ENCODE measurements around the gene CAMK2D. TPM values are rescaled to one million over a fixed set of nuclear protein-coding genes. Genes with fewer than 3 reads are reported as not detected.
A peak's percentile ranks its signal among the peaks of the same experiment; 100 is the strongest.

The CAMK2D gene
- total RNA-seq, 1 experiment from 2014 or later = 24.4 TPM

DNA sequence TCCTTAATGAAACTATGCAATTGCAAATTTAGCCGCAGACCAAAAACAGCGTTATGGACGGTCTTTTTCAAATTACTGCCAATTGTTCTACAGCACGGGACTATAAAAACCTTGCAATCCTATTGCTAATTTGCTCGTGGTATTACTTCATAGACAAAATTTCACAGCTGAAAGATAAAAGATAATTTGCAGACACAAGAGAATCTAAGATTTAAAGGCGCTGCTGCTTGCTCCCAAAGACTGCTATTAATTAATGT, 1.4 kb upstream of the CAMK2D start:
- no peak for DNase-seq (ENCODE audit: low read depth)

DNA sequence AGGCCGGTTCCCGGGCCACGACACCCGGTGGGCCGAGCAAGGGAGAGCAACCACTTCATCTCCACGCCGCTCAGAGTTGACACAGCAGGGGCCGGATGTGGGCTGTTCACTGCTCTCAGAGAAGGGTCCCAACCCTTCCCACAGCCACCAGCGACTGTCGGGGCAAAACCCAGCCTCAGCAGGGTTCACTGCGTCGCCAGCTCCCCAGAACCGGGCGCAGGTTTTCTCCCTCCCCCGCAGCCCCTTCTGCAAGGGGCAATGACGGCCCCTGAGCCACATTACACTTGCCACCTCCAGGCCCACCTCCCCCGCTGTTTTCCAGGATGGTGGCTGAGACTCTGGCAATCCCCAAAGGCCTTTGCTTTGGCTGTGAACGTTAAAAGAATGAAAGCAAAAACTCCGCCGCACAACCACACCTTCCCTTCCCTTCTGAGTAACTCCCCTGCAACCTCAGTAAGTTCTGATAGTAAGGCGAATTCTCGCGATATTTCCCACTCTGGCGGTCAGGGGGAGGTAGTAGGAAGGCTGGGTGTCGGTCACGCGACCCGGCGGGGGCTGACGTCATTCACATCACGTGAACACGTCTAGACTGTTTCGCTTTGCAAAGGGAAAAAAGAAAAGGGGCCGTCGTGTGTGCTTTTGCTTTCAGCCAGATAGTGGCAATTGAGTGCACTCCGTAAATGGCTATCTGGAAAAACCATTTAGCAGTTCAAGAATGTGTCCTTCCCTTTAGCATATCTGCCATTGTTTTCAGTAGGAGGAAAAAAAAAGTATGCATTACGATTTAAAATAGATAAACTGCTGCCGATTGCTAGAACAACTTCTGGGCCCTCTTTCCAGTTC, 869 bp upstream of the CAMK2D start:
- peak; percentile 98 for DNase-seq (ENCODE audit: low read depth)

- DNase-seq (ENCODE audit: low read depth) = peak; percentile 70
These were observed 531 bp downstream of the CAMK2D start for GRCh38 chr4:113760795-113761619.

DNA sequence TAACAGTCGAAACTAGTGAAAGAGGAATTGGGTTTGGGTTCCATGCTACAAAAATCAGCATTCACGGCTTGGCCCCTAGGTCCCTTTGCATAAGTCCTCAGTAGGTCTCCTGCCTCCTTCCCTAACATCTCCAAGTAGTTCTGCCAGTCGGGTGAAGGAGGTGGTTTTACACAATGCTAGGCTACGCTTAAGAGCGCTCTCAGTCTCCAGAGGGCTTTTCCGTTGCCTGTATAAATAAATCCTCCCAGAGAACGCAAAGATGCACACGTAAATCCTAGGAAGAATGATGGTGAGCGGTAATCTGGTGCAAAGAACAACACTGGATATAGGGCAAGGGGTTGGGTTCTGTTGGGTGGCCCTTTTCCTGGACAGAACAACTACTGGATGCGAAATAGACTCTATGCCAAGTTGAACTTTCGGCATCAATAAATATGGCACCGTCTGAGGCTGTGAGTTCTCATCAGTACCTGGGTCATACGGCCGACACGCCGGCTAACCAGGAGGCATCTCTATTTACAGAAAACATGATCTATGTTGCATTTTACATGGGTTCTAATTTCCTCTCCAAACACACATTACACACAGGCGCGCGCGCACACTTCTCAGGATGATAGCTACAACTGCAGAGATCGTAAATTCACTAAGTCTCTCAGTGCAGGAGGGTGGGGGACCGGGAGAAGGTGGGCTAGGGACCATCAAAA, 1.3 kb downstream of the CAMK2D start:
- DNase-seq (ENCODE audit: low read depth) = peak; percentile 55

DNA sequence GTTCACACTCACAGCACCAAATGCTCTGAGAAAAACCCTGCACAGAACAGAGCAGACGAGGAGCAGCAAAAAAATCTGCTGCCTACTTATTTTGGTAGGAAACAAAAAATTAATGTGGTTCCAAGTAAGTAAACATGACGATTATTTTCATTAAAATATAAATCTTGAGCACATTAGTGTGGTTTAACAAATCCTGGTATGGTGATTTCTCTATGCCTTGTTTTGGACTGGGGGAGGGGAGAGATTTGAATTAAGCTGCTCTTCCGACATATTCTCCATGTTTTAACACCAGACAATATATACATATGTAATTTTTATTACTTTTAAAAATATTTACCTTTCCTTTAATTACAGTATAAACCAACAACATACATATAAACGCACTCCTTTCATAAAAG, 1.8 kb downstream of the CAMK2D start:
- DNase-seq (ENCODE audit: low read depth) = peak; percentile 11

GRCh38 chr4:113758372-113758771, 3.2 kb downstream of the CAMK2D start:
- peak; percentile 42 for DNase-seq (ENCODE audit: low read depth)

- DNase-seq (ENCODE audit: low read depth) = no peak
These were observed 4.1 kb downstream of the CAMK2D start for GRCh38 chr4:113757486-113757885.

DNA sequence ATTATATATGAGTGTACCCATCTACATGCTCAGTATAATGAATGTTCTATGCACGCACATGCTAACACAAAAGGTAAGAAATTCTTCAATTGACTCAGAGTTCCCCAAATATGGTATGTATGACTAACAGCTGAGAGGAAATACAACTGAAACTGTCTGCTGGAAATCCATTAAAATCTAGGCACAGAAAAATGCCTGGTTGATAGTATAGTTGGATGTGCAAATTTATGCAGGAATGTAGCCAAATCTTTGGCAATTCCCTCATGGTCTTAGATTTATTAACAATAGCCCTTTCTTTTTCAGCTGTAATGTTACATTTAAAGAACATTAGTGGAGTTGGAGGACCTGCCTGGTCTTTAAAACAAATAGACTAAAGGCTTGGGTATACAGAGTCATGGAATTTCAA, 5.5 kb downstream of the CAMK2D start:
- peak; percentile 66 for DNase-seq (ENCODE audit: low read depth)

DNA sequence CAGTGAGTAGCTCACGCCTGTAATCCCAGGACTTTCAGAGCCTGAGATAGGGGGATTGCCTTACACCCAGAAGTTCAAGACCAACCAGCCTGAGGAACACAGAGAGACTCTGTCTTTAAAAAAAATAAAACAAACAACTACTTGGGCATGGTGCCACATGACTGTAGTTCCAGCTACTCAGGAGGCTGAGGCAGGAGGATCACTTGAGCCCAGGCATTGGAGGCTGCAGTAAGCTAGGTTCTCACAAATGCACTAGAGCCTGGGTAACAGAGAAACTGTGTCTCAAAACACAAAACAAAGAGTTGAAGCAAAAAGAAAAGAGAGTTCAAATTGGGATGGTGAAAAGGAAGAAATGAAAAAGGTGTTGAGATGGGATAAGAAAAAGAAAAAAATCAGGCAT, 10.8 kb downstream of the CAMK2D start:
- no peak for DNase-seq (ENCODE audit: low read depth)

DNA sequence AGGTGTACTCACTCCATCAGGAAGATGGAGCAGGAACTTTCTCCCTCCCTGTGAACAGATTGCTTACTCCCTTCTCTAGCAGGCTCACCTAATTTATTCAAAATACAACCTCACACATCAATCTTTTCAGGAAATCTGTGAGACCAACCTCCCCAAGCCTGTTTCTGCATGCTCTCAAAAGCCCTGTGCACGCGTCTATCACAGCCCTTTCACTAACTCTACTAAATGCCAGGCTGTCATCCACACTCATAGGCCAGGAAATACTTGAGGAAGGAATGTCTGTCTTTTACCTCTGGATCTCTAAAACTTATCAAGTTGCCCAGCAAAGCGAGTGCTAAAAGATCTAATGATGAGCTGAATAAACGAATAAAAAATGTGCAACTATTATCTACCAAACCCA, 11.2 kb downstream of the CAMK2D start:
- DNase-seq (ENCODE audit: low read depth) = no peak

GRCh38 chr4:113749178-113749577, 12.4 kb downstream of the CAMK2D start:
- no peak for DNase-seq (ENCODE audit: low read depth)

DNA sequence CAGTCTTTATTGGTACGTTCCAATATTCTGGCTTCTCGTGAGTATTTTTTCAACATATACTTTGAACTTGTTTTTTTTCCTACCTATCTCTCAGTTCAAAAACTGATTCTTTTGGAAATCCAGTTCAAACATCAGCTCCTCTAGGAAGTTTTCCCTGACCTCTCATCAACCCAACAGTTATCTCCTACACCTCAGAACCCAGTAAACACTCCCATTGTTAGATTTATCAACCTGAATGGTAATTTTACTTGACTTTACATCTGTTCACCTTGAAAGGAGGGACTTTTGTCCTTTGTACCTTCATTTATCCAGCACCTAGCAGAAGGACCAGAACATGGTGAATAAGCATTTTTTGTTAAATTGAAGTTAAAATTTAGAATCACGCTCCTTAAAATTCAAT, 13.6 kb downstream of the CAMK2D start:
- DNase-seq (ENCODE audit: low read depth) = no peak

DNA sequence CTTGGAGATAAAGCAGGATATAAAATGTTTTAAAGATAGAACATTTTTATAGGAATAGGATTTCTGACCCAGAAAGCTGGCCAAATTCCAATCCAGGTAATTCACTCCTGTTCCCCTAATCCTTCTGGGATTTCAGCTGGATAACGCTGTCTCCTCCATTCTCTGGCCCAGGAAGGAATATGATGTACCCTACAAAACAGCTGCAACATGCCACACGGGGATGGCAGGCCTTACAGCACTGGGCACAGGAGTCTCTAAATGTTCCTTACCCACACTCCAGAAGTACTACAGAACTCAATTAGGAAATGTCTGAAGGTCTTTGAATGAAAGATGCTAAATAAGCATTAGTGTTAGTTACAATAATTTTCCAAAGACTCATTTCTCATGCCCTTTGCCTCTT, 15.8 kb downstream of the CAMK2D start:
- no peak for DNase-seq (ENCODE audit: low read depth)

GRCh38 chr4:113744667-113745240, 16.8 kb downstream of the CAMK2D start:
- DNase-seq (ENCODE audit: low read depth) = no peak

DNA sequence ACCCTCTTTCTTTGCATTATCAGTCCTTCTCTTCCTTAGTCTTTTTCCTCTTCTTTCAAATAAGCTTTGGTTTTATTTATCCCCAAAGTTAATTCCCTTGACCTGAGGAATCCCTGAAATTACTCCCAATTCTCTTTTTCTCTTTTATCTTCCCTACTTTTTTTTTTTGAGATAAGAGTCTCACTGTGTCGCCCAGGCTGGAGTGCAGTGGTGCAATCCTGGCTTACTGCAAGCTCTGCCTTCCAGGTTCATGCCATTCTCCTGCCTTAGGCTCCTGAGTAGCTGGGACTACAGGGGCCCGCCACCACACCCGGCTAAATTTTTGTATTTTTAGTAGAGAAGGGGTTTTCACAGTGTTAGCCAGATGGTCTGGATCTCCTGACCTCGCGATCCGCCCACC, 17.8 kb downstream of the CAMK2D start:
- no peak for DNase-seq (ENCODE audit: low read depth)

GRCh38 chr4:113742643-113743042, 18.9 kb downstream of the CAMK2D start:
- DNase-seq (ENCODE audit: low read depth) = no peak

DNA sequence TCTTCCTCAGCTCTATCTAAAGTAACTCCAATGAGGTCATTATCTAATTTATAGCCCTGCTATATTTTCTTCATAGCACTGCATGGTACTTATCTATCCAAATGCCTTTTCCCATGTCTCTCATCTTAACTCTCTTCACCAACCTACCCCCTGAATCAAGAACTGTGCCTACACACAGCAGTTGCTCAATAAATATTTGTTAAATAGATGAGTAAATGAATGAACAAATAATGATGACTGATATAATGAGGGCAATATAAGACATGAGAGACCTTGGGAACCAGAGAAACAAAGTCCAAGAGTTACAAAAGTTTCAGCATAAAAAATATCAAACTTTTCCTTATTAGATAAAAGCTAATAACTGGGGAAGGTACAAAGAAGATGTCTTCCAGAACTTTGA, 19.6 kb downstream of the CAMK2D start:
- DNase-seq (ENCODE audit: low read depth) = no peak

DNA sequence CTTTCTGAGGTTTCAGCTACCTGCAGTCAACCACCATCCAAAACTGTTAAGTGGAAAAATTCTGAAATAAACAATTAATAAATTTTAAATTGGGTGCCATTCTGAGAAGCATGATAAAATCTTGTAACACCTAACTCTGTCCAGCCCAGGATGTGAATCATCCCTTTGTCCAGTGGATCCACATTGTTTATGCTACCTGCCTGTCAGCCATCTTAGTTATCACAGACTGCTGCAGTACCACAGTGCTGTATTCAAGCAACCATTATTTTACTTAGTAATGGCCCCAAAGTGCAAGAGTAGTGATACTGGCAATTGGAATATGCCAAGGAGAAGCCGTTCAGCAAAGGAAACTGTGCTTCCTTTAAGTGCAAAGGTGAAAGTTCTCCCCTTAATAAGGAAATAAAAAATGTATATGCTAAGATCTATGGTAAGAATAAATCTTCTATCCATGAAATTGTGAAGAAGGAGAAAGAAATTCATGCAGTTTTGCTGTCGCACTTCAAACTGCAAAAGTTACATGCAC, 20.6 kb downstream of the CAMK2D start:
- DNase-seq (ENCODE audit: low read depth) = peak; percentile 20

DNA sequence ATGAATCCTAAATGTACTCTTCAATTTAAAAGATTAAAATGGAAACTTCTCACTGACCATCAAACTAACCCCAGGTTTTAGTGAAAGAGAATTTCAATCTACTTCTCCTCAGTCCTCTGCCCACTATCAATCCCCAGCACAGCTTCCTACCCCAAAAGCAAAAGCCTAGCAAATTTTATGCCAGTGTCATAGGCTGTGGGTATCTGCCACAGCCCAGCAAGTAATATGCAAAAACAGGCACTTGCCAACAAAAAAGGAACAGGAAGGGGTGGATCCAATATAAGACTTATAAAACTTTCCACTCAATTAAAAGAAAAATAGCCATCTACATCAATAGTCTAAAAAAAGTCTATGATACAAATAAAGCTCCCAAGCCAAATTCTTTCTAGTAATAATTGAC, 22.3 kb downstream of the CAMK2D start:
- DNase-seq (ENCODE audit: low read depth) = no peak

DNA sequence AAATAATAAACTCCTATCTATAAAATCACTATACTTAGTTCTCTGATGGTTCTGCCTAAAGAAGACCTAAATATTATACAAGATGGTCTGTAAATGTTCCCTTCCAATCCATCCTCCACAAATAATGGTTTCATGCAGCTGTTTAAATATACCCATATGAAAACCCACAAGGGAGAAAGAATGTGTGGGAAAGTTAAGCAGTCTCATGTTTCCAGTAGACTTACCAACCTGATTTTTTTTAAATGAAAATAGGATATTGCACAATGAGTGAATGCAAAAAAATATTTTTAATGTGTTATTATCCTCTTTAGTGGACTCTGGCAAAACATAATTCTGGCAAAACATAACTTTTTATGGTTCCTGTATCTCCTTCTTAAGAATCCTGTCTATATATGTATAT, 23.3 kb downstream of the CAMK2D start:
- peak; percentile 8 for DNase-seq (ENCODE audit: low read depth)

- no peak for DNase-seq (ENCODE audit: low read depth)
These were observed 27.9 kb downstream of the CAMK2D start for GRCh38 chr4:113733685-113734084.

DNA sequence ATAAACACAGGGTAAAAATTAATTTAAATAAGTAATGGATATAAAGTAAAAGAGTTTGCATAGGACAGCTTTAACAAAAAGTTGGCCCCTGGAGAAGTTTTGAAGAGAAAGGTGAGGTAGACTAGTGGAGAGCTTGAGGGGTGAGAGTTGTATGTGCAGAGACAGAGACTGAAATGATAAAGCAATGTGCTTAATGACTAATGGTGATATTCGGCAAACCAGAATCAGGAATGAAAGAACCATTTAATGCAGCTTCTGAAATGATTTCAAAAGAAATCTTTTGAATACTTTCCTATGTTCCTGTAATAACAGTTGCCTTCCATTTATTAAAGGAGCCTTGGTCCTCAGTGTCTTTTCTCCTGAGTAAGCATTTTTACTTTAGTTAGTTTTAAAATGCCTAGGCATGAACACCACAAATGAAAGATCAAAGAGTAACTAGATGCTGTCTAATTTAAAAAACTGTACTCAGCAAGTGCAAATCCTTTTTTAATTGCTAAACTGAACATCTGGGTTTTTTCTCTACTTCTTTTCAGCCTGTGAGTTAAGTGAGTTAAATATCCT, 28.5 kb downstream of the CAMK2D start:
- DNase-seq (ENCODE audit: low read depth) = no peak

Measured in M059J (cell line).